Anterior cingulate cortex (tissue), 58 donors: ENCODE data around the gene STK32A.
A peak's percentile ranks its signal among the peaks of the same experiment; 100 is the strongest.
"Not testable (repeated sequence)": the region's sequence is repeated elsewhere in the genome, so short reads cannot be mapped to it uniquely, and the experiment has no call there.

Experiments used
- DNase-seq, 58 donors: peaks; one replicate each; lab custom pipeline; 2025; lab: John Stamatoyannopoulos, UW

Gene STK32A

DNA sequence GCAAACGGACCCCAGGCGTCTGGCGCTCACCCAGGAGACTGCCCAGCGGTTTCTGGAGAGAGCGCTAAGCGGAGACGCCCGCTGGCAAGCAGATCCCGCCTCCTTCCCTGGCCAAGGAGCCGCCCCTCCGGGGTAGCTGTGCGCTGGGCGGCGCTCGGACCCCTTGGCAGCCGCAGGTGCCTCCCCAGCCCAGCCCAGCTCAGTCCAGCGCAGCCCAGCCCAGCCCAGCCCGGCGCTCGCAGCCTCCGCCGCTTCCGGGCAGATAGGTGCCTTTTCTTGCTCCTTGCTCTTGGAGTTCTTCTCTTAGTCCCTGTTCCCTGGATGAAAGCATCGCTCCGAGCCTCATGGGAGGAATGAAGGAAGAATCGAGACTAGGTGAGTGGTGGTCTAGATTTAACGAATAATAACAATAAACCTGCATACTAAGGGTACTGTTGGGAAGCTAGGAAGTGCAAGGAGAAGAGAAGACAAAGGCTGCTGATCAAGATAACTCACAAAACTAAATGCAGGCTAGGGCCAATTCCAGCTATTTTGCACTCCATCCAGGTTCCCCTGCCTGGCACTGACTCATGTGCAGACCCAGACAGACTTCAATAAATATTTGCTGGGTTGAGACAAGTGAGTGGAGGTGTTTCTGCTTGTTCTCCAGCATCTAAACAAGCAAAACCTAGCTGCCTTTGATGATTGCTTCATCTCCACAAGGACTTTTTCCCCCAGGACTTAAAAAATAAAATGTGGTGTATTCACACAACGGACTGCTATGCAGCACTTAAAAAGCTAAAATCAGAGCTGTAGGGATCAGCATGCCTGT, at the start of gene STK32A:
TSS of gene STK32A (plus strand) at position 202 of the 811 bp plus-strand sequence. CDS start 4,609 bp downstream, outside the sequence.
- DNase-seq = peak in 42 of 58 donors; percentile 2 to 43 (median 16)

DNA sequence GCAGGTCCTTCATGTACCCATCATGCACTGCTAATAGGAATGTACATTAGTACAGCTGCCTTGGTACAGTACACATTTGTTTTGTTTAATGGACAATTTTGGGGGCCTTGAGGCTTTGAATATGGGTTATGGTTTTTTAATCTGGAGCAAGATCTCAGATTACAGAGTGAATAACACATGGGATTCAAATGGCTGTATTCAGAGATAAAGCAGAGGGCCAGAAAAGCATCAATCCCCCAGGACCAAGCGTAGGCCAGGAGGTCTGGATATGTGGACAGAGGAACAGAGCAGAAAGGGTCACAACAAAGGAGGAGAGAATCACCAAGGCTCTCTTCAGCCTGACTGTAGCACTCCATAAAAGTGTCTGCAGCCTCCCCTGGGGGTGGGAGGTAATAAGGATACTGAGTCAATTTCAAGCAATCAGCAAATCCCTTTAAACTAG, 47.7 kb upstream of the STK32A start:
- DNase-seq = no peak

DNA sequence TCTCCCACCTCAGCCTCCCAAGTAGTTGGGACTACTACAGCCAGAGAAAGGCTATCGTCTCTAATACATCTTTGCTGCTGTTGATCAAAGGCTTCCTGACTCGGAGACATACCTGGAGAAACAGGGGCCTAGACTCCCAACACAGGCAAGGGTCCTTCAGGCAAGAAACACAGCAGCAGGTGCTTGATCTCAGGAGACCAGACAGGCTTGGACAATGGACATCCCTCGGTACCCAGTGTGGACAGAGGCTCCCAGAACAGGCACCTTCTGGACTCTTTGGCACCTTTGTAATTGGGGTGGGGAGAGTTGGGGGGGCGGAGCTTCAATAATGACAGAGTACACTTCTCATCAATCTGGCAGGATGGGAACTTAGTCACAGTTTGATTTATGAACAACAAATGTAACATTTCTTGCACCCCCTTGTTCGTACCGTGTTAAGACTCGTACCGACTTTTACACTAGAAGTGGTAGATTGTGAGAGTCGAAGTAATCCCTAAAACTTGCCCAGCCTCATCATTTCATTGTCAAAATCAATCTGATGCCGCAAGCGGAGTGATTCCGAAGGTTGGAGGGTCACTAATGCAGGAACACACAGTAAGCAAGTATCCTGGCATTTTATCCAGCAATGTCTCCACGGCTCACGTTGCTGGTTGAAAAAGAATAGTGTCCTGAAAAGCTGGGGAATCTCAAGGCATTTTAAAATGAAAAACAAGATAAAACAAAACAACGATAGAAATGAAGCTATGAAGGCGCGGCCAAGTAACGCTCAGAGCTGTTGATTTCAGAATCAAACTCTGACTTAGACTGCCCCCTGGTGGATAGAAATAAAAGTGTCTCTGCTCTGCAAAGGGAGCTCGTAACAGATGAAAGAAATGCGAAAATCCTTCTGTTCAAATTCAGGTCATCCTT, 46.4 kb upstream of the STK32A start:
- peak in 29 of 58 donors; percentile 3 to 77 (median 38) for DNase-seq

DNA sequence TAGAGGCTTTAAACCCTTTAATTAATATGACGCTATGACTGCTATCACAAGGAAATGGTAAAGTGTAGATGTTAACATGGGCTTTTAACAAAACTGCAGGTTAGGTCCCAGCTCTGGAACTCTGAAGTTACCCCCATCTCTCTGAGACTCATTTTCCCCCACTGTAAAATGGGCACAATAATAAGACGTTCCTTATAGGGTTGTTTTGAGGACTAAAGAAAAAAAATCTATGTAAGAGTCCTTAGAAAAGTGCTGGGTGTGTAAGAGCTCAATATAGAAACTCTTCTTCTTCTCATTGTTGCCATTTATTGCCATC, 45.8 kb upstream of the STK32A start:
- no peak for DNase-seq

DNA sequence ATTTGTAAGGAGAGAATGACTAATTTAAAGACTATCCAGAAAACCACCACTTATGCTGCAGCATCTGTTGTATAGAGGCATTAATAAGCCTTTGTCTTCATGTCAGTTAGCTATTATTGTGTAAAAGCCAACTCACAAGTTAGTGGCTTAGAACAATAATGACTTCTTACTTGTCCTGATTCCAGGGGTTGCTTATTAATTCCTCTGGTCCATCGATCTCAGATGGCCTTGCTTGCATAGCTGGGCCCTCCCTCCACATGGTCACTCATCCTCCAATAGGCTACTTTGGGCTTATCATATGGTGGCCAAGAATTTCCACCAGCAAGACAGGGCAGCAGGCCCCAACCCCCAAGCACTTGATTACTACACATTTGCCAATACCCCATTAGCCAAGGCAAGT, 44.5 kb upstream of the STK32A start:
- peak in 2 of 58 donors; percentile 4 to 9 for DNase-seq

DNA sequence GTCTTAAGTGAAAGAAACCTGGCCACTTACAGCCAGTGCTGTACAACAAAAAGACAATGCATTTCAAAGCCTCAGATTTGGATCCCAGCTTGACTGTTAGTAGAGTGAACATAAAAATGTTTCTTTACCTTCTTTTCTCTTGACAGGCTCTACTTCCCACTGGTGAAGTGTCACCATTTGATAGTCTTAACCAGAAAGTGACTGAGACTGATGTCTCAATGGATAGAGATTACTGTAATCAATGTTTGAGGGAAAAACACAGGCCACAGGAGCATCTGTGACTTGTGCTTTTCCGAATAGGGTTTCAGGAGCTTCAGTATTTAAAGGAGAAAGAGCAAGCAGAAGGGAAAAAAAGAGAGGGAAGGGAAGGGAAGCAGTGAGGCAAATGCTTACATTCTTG, 41.7 kb upstream of the STK32A start:
- DNase-seq = no peak

DNA sequence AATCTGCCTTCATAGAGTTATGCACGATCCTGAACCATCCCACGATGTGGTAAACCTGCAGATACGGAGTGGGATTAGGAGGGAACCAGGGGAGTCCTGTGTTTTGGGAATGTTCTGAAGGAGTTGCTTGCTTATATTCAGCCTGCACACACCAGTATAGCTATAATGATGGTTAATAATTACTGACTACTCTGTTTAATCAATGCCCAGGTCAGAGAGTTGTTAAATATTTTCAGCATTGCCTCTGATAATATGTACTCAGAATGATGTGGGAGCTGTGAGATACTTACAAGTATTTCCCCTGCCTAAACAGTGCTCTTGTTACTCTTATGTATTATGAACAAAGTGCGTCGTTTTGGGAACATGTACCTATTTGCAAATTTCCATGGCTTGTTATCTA, 34.8 kb upstream of the STK32A start:
- DNase-seq = no peak

DNA sequence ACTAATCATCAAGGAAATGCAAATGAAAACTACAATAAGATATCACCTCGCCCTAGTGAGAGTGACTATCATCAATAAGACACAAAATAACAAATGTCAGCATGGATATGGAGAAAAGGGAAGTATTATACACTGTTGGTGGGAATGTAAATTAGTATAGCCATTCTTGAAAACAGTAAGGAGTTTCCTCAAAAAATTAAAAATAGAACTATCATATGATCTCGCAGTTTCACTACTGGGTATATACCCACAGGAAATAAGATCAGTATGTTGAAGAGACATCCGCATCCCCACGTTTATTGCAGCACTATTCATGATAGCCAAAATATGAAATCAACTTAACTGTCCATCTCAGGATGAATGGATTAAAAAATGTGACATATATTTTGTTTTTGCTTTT, 31.6 kb upstream of the STK32A start:
- DNase-seq = no peak

DNA sequence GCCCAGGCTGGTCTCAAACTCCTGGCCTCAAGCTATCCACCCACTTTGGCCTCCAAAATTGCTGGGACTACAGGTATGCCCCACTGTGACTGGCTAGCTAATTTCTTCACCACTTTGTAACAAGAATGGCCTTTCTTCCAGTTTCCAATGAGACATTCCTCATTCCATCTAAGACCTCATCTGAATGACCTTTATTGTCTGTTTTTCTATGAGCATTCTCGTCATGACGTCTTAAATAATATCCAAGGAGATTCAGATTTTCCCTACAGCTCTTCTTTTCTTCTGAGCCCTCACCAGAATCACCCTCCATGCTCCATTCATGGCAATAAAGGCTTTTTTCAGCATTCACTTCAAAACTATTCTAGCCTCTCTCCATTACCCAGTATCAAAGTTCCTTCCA, 30.2 kb upstream of the STK32A start:
- DNase-seq = no peak

DNA sequence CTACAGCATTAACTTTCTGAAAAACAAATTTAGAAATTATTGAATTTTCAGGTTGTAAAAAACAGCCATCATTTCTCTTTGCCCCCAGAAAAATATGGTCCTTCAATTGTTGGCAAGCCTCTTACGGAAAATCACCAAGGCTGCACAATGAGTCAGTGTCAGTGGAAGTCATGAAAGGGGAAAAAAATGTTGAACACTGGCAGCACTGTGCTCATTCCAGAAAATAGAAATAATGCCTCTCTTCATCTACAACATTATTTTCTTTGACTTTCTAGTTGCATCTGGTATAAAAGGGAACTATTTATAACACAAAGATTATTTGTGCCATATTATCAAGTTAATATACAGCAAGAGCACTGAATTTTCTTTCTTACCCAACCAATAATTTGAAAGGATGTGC, 26.7 kb upstream of the STK32A start:
- DNase-seq = peak in 33 of 58 donors; percentile 2 to 86 (median 34)

DNA sequence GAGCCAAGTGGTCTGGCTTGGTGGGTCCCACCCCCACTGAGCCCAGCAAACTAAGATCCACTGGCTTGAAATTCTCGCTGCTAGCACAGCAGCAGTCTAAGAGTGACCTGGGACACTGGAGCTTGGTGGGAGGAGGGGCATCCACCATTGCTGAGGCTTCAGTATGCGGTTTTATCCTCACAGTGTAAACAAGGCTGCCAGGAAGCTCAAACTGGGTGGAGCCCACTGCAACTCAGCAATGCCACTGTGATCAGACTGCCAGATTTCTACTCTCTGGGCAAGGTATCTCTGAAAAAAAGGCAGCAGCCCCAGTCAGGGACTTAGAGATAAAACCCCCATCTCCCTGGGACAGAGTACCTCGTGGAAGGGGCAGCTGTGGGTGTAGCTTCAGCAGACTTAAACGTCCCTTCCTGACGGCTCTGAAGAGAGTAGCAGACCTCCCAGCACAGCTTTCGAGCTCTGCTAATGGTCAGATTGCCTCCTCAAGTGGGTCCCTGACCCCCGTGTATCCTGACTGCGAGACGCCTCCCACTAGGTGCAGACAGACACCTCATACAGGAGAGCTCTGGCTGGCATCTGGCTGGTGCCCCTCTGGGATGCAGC, 18.2 kb upstream of the STK32A start:
- DNase-seq = no peak

DNA sequence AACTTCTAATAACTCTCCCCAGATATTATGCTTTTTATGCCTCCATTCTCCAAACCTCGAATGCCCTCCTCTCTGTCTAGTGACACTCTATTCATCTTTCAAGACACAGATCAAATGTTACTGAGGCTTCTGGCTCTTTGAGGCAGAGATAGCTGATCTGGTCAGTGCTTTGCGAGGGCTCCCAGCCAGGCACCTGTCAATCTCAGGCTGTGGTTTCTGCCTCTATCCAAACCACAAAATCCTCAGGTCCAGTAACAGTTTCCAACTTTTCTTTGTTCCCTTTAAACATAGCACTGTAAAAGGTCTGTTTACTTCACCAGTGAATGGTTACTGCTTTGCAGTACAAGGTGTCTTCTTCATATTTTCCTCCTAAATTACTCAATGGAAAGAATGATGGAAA, 11.5 kb upstream of the STK32A start:
- no peak for DNase-seq

DNA sequence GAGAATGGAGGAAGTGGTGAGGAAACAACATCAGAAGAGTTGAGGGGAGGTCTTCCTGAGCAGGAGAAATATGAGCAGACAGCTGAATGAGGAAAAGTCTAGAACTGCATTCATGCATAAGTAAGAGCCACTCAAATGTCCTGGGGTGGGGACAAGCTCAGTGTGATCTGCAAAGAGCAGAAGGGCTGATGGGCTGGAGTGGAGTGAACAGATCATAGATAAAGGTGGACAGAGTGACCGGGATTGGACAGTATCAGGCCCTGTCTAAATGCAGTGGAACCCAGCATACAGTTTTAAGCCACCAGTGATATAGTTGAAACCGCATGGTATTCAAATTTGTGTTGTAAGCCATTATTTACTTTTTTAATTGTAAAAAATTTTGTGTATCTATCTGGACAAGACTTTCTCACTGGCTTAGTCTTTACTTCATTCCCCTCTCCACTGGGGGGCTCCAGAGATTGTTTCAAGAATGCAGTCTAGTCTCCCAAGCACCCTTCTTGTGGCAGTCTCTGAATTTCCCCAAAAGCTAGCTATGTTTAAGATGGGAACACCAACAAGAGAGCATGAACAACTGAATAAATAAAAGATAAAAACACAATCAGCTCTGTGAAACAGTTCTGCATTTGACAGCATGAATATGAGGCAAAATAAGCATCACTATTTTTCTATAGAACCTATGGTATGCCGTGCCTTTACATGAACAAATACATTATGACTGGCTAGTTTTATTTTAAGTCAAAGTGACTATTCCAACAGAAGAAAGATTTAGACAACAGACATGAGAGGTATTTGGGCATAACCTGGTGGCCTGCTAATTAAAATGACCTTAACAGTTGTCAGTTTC, 10.7 kb upstream of the STK32A start:
- peak in 21 of 58 donors; percentile 0 to 43 (median 2) for DNase-seq

DNA sequence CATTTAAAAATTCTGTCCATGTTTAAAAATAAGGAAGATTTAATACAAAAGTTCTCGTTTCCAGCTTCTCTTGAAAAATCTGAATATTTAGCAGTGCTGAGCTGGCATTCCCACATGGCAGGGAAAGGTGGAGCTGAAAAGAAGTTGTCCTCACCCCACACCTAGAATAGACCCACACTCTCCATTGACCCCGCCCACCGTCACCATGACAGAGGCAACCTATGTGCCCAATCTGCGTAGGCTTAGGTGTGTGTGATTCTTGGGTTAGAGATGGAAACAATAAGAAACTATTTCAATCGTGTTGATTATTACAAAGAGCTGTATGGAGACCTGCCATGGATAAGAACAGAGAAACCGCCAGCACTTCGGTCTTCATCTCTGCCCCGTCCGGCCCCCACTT, 8.9 kb upstream of the STK32A start:
- DNase-seq = no peak

DNA sequence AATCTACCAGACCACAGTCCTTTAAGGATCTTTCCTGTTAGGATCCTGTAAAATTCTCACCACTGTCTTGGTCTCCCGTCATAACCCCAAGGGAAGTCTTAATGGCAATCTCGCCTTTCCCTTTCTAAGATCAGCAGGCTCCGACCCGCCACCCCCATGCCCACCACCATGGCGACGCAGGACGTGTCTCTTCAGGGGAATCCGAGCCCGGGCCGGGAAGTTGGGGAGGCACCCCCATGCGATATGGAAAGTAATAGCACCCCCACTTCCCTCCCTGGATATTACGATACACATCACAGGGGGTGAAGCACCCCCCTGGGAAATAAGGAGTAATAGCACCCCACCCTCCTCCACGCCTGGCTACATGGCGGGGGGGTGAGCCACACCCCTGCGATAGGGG, 8.3 kb upstream of the STK32A start:
- DNase-seq = no peak

DNA sequence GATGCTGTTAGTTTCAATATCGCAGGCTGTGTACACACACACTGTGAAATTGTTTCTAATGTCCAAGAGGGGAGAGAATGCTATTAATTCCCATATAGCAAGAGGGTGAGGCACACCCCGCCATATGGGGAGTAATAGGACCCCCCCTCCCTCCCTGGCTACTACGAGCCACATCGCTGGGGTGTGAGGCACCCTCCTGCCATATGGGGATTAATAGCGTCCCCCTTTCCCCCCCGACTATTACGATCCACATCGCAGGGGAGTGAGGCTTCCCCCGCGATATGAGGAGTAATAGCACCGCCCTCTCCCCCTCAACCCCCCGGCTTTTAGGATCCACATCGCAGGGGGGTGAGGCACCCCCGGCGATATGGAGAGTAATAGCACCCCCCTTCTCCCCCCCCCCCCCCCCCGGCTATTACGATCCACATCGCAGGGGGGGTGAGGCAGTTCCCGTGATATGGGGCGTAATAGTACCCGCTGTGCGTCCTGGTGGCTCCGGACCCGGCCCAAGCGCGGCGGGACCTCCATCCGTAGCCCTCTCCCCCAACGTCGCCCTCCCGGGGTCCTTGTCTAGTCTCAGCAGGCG, 494 bp upstream of the STK32A start:
- DNase-seq = no peak

DNA sequence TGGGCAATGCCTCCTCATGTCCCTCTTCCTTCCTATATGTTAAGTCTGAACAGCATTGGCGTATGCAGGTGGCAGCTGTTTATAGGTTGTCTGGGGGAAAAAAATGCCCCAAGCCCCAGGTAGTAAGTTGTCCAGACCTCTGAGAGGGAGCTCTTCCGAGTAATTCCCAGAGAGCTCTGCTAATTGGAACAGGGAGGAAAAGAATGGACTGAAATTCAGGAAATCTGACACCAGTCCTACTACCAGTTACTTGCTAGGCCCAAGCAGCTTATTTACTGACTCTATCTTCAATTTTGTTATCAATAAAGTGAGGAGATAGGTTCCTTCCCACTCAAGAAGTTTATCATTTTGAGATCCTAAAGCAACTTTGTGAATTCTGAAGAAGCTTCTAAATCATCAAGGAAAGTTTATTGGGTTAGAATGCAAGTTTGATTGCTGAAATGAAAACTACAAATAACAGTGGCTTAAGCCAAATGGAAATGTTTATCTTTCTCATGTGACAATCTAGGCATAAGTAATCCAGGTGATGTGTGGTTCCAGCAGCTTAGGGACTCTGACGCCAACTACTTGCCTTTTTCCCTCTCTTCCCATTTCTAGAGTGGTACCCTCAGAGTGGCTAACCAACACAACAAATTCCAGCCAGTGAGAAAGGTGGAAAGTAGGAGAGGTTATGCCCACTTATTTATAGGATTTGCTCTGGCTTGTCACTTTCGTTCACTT, 5.6 kb downstream of the STK32A start:
- DNase-seq = no peak

DNA sequence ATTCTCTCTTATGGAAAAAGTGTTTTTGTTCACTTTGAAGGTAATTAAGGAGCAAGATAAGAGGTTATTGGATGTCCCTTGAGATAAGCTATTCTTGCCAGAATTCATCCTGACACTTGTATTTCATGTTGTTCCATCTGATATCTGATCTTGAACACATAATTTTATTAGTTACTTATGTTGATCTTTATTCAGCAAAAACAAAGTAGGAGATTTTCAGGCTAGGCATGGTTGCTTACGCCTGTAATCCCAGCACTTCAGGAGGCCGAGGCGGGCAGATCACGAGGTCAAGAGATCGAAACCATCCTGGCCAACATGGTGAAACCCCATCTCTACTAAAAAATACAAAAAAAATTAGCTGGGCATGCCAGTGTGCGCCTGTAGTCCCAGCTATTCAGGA, 8.4 kb downstream of the STK32A start:
- not testable (repeated sequence) for DNase-seq
